ENCODE measurements around the gene ANO1.

ANO1 gene

DNA sequence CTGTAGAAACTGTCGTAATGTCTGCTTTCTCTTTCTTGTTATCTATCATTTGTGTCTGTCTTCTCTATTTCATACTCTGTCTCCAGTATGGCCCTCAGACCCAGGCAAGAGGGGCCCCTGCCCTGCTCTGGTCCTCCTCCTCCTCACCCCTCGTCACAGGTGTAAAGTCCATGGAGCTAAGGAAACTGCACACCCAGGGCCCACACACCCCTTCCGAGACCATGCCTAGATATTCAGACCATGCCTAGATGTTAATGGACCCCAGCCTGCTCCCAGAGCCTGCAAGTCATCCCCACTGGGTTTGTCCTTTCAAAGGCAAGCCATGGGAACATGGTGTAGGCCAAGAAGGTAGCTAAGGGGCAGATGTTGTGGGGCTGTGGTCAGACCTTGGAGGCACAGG, 24.1 kb upstream of the ANO1 start:
- DNase-seq: no peak

DNA sequence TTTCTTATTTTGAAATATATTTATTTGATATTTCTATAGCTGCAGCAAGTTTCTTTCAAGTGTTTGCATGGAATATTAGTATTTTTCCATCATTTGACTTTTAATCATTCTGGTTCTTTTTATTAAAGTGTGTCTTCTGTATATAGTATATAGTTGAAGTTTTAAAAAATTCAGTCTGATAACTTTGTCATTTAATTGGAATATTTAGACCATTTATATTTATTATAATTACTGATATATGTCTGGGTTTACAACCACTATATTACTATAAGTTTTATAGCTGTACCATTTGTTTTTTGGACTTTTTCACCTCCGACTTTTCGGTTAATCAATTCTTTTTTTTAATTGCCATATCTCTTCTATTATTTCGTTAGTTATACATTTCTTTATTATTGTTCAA, 22.7 kb upstream of the ANO1 start:
- DNase-seq: no peak

DNA sequence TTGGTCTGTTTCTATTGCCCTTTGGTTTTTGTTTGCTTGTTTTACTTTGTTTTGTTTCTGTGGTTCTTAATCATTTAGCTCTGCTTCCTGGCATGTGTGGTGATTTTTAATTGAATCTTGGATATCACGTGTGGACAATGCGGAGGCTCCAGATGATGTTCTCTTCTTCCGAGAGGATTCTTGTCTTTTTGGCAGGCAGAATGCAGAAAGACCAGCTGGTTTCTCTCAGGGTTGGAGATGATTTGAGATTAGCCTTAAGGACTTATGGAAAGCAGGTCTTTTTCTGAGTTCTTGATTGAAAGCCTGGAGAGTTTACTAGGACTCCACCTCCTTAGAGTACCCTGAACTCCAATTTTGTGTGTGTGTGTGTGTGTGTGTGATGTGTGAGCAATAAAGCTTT, 21.0 kb upstream of the ANO1 start:
- DNase-seq: no peak

DNA sequence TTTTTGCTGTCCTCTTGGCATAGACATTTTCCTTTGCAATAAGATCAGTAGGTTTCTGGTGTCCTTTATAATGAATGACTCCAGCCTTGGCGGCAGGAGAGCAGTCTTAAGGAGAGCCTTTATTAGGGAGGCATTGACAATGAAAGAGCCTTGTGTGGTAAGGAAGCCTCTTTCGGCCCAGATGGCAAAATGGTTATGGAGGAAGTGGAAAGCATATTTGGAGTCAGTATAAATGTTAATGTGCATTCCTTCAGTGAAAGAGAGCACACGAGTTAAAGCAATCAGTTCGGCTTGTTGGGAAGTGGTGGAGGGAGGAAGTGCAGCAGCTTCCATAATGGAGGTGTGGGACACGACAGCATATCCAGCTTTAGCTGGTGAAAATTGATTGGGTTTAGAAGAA, 18.1 kb upstream of the ANO1 start:
- DNase-seq: no peak

DNA sequence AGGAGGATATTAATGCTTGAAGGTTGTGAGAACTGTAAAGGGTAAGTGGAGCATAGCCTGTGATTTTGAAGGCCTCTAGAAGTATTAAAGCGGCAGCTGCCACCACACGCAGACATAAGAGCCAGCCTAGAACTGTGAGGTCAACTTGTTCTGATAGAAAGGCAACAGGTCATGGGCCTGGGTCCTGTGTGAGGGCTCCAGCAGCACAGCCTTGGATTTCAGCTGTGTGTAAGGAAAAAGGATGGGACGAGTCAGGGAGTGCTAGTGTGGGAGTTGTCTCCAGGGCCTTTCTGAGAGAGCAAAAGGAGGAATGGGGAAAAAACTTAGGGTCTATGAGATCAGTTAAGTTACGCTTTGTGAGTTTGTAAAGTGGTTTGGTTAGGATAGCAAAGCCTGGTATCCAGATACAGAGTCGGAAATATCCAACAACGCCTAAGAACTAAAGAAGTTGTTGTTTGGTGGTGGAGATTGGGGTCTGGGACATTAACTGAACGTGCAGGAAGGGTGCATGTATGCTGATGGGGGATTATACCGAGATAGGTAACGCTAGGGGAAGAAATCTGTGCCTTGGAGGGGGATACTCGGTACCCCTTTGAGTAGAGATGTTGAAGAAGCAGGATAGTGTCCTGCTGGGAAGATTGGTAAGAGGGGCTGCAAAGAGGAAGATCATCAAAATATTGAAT, 17.4 kb upstream of the ANO1 start:
- DNase-seq: no peak

DNA sequence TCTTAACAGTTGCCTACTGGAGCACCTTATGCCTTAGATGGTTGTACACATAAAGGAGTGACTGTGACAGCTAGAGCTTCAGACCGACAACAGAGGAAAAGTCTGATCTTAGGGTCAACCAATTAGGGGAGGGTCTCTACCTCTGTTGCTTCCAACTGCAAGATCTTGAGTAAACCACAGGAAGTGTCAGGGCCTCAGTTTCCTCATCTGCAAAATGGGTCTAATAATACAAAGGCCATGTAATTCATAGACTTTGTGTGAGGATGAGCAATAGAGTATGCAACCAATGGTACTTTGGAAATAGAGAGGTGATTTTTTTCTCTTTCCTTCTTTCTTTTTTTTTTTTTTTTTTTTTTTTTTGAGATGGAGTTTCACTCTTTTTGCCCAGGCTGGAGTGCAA, 16.4 kb upstream of the ANO1 start:
- no peak for DNase-seq

DNA sequence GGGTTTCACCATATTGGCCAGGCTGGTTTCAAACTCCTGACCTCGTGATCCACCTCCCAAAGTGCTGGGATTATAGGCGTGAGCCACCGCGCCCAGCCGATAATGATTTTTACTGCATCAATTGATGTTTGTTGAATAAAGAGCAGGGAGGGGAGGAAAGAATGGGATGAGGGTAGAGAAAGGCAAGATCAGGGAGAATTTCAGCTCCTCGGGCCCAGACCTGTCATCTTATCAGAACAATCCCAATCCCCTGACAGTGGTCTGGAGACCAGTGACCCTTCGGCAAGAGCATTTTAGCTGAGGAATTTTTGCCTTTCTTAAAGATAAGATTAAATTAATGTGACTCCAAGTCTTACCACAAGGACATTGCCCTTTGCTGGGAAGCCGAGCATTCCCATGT, 15.0 kb upstream of the ANO1 start:
- DNase-seq: no peak

DNA sequence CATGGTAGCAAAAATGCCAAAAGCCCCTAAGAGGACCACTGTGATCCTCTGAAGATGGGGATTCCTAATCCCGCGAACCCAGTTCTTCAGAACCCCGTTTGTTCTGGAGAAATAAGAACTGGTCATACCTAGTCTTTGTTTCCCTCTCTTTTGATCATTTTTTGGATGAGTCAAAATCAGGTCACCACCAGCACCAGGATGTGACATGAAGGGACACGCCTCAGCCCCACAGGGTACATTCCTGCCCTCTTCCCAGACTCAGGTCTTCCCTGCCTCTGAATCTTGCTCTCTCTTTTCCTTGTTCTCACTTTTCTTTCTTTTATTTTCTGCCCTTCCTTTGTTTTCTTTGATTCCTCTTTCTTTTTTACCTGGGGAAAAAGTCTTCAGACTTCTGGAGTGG, 14.6 kb upstream of the ANO1 start:
- no peak for DNase-seq

DNA sequence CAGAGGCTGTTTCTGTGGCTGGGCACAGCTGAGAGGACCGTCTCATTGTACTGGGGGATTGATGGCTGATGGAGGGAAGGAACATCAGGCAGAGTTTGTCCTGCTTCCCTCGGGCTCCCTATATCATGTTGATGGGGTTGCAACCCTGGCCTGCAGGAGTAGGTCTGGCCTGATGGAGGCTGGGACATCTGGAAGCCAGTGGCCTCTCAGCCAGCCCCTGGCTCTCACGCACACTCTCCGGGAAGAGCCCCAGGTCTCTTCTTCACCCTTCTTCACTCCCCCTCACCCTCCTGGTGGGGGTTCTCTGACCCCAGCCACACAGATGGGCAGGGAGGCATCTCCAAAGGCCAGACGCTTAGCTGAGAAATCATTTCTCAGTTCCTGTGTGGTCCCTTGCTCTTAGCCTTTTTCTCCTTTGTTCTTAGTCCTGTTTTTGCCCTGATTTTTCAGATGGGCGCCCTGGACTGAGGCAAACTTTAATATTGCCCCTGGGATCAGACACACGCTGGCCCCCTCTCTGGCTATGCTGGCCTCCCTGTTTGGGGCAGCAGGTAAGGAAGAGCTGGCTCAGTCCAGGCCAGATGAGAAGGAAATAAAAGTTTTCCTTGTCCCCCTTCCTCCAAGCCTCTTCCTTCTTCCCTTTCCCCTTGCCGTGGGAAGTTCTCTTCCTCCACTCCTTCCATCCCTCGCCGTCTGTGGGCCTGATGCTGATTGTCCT, 13.9 kb upstream of the ANO1 start:
- DNase-seq: no peak

DNA sequence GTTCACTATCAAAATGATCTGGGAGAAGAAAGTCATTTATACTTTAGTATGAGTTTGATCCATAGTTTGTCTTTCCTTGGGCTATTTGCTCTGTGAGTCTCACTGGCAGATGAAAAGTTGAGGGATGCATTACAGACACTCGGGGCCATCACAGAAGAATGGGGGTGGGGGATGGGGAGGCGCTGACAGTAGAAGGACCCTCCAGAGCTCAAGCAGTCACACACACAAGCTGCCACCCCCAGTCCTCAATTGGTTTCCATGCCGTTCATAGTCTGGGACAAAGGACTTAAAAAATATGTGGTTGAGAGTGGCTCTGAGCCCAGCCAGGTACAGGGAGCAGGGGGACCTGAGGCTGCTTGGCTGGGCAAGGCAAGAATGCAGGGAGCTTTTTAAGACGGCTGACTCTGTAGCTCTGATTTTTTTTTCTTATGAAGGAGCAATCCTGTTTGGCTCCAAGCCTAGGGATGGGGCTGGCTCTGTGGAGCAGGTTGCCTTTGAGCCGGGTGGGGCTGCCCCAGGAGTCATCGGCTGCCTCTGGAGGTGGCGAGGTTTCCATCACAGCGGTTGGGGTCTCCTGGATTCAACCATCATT, 13.3 kb upstream of the ANO1 start:
- no peak for DNase-seq

DNA sequence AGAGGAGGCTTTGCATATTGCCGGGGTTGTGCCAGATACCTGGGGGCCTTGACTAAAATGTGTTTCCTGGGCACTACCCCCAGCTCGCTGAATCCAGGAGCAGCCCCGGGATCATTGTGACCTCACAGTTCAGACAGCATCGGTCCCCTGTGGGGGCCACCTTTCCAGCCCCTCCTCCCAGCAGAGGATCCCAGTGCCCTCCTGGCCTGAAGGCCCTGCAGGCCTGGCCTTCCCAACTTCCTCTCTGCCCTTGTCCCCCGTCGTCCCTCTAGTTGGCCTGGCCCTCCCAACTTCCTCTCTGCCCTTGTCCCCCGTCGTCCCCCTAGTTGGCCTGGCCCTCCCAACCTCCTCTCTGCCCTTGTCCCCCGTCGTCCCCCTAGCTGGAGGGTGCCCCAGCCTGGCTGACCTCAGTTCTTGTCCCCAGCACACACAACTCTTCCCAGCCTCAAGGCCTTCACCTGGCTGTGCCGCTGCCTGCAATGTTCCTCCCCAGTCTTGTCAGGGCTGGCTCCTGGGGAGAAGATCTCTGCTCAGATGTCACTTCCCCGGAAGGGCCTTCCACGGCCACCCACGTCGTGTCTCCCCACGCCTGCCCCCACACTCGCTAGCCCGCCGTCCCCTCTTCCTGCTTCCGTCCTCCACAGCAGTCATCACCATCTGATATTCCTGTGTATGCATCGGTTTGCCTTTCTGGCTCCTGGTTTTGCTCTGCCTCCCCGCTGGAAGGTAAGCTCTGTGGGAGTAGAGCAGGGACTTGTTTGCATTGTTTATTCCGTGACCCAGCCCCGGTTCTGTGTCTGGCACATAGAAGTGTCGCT, 12.6 kb upstream of the ANO1 start:
- no peak for DNase-seq

DNA sequence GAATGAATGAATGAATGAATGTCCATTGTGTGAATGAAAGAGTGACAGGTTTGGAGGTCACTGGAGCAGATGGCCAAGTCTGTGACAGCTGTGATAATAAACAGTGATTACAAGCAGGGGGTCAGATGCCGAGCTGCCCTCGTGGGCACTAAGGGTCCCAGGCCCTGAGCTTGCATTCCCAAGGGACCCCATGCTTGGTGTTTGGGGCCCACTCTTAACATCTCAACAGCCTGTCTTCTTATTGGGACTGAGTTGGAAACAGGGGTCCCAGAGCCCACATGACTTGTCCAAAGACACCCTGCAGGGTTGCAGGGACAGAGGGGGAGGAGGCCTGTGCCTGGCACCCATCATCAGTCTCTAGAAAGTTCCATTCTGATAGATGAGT, 12.0 kb upstream of the ANO1 start:
- DNase-seq: no peak

DNA sequence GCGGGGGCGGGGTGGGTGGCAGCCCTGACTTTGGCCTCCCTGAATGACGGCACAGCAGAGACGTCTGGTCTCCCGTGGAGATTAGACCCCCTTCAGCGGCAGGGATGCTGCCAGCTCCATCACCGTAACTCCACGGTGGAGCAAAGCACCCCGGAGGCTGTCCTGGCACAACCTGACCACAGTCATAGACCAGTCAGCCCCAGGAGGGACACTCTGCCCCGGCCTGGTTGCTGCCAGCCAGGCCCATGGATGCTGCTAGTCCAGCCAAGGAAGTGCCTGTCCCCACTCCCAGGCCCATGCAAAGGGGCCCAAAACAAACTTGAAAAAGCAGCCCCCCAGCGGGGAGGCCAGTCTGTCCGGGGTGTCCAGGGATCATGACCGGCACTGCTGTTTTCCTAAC, 11.5 kb upstream of the ANO1 start:
- no peak for DNase-seq

DNA sequence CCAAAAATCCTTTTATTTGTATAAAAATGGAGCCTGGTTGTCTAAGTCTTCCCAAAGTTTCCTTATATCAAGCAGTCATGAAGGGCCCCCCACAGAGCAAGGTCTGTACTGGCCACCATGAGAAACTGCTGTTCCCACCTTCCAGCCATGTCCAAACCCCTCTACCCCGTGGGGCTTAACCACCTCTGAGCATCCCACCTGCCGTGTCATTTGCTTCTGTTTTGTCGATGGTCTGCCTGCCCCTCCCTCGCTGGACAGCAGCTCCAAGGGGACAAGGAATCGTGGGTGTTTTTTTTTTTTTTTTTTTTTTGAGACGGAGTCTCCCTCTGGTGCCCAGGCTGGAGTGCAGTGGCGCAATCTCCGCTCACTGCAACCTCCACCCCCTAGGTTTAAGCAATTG, 11.1 kb upstream of the ANO1 start:
- DNase-seq: no peak

DNA sequence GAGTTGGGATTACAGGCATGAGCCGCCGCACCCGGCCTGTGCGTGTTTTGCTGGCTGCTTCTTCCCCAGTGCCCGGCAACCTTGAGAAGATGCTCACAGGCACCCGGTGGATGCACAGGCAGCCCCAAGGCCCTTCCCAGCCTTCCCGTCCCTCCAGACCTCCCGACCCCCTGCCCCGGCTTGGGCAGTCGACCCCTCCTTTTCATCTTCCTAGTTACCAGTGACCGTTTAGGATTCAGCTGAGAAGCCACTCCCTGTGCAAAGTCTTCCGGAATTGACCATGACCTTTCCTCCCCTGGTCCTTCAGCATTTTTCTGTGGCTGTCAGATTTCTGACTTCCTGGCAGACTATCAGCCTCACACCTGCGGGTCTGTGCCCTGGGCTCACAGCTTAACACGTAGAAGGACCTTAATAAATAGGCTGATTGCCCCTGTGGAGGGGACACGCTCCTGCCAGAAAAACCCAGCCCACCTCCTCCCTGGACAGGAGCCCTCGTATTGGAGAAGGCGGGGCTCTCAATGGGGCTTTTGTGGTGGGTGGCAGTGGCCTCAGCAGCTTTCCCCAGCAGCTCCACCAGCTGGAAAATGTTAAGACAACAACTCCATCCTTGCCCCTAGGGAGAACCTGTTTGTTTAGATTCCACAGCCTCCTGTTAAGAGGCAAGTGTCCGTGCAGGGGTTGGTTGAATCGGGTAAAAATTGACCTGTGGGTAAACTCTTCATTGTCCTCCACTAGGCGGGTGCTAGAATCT, 10.4 kb upstream of the ANO1 start:
- no peak for DNase-seq

DNA sequence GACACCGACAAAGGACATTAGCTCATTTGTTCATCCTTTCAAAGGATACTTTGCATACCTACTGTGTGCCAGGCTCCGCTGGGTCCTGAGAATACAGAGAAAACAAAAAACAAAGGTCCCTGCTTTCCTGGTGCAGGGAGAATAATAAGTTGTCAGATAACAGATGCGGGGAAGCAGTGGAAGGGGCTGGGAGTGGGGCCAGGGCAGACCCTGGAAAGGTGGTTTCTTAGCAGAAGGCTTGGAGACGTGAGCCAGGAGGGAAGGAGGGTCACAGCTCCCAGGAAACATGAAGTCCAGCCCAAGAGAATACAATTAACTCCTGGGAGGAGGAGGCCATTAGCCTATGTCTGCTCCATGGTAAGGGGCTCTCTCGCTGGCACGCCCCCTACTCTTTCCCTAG, 9.8 kb upstream of the ANO1 start:
- no peak for DNase-seq

DNA sequence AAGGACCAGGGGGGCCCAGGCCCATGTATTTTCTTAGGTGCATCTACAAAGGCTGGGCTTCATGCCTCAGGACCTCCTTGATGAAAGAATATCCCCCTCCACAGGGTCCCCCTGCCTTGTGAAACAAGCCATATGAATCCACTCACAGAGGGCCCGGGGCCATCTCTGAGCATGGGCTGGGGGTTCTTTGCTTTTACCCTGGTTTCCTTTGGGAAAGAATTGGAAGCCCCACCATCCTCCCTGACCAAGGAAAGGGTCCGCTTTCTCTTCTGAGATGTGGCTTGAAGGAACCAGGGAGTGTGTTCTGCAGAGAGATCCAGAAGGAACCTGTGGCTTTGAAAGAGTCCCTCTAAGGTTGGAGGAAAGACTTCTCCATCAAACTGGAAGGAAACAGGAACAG, 9.2 kb upstream of the ANO1 start:
- no peak for DNase-seq

DNA sequence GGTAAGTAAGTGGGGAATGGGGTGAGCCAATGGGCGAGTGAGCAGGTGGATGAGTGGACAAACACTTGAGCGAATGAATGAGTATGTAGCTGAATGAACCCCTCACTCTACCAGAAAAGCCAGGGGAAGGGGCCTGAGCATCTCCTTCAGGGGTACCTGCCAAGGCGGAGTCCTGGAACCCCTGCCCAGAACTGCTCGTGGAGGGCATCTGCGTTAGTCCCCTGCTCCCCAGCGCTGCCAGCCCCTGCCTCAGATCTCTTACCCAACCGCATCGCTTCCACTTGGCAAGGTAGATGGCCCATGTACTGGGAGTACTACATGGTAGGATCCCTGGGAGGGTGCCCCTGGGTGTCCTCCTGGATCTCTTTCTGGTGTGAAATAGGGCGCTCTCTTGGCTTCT, 7.4 kb upstream of the ANO1 start:
- no peak for DNase-seq

DNA sequence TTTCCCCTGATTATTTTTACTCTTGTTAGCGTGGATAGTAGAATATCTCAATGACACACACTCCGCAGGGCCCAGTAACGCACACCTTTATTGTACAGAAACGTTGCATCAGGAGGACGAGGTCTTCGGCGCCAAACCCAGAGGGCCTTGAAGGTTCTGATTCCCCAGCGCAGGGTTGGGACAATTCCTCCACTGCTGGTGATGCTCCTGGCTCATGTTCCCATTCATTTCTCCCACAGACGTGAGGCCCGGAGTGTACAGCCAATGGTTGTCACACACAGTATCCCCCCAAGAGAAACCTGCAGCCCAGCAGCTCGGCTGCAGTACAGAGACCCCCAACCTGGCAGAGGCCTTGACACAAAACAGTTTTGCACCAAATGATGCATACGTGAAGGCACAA, 6.1 kb upstream of the ANO1 start:
- DNase-seq: no peak

DNA sequence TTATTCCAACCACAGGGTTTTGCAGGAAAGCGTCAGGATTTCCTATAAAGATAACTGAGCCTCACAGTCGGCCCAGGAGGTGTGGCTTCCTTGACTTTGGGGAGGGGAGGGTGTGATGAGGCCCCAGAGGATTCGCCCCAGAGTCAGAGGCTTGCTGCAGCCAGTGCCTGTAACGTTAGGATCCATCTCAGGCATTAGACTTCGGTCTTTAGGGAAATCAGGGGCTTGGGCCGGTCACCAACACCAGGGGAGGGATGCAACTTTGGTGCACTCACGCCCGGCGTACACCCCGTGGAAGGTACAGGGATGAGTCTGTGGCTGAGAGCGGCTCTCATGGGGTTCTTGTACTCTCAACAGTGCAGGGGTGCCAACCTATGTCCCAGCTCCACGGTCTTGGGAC, 5.7 kb upstream of the ANO1 start:
- DNase-seq: no peak

DNA sequence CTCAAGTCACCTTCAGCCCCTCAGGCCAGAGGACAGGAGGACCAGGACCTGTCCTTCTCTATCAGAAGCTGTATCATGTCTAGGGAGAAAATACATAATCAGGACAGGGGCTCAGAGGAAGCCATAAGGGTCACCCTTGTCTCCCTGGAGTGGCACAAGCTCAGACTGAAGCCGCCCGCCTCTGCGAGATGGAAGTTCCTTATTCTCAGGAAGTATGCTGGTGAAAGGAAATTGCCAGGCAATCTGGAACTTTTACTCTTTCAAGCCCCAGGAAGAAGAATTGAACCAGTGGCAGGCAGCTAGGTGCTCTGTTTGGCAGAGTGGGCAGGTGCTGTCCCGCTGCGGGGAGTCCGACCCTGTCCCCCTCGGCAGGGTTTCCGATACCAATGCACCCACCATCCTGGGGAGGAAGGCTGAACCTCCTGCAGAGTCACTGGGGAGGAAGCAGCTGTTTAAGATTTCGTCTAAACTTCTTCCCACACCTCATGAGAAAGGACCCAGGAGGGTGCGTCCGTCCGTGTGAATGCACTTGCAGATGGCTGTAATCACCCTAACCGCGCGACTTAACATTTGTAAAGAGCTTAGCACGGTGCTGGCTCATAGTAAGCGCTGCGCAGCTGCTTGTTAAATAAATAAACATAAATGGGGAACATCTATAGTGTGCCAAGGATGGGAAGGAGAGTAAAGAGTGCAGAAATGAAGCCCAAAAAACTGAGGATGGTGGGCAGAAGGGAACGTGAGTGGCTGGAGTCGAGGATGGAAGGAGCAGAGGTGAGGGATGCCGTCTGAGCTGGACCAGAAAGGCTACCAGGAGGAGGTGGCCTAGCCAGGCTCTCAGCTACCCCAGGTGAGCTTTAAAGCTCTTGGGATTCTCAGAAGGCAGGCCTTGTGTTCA, 5.0 kb upstream of the ANO1 start:
- DNase-seq: no peak

DNA sequence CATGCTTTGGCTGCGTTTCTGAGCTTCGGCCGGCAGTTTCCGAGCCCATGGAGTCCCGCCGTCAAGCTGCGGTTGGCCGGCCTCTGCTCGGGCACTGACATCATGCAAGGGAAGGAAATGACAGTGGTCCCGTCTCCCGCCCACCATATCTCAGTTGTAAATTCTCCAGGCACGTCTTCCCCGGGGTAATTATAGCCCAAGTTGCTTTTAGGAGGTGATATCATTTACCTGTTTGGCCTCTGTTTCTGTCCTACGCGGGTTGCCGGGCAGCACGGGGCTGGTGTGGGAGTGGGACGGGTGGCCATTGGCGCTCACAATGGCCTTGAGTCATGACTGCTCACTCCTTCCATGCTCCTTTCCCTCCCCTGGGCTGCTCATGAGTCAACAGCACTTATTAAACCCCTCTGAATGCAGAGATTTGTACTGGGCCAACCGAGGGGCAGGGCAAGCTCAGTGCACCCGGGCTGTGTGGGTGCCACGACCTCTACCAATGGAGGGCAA, 4.2 kb upstream of the ANO1 start:
- no peak for DNase-seq

All from hematopoietic multipotent progenitor cell treated with erythropoietin and hydrocortisone succinate and interleukin-3 and kit ligand, for 6 days (in vitro differentiated cells).